ENCODE measurements around the gene NOS2.

Gene NOS2

GRCh38 chr17:27778183-27778582, 22.1 kb downstream of the NOS2 start:
- H3K4me3 ChIP-seq (ENCODE audit: low read length), result no peak overlapping the region
- no peaks in the 10 kb centered on the region for H3K4me1 ChIP-seq (ENCODE audit: control insufficient read depth, low read length)
- no peaks in the 10 kb centered on the region for H3F3A ChIP-seq (ENCODE audit: control insufficient read depth, insufficient read depth)
- no peak overlapping the region for H3K4me2 ChIP-seq (ENCODE audit: low read length)
- no peaks in the 10 kb centered on the region for H4K20me1 ChIP-seq (ENCODE audit: control insufficient read depth, insufficient read depth, low read depth, low read length)
- TF ChIP-seq CTCF (IDR thresholded peaks at IDR 0.05; ENCODE audit: low read depth, low read length, poor library complexity, severe bottlenecking) (no peak), EZH2phosphoT487 (IDR thresholded peaks at IDR 0.05; ENCODE audit: borderline replicate concordance, low read length) (no peak)
- no peaks in the 10 kb centered on the region for H3K9me3 ChIP-seq (ENCODE audit: control insufficient read depth, insufficient read depth, low read length)
- H3K36me3 ChIP-seq (ENCODE audit: control insufficient read depth, low read length), result no peaks in the 10 kb centered on the region
- H3K9me2 ChIP-seq (replicated peaks; ENCODE audit: control insufficient read depth, low read length), result no peaks in the 10 kb centered on the region
- no peak overlapping the region for H3K27ac ChIP-seq (ENCODE audit: low read depth, low read length)
- H3K27me3 ChIP-seq (ENCODE audit: control insufficient read depth, low read length), result no peaks in the 10 kb centered on the region
- no peaks in the 10 kb centered on the region for H3K79me2 ChIP-seq (ENCODE audit: control insufficient read depth, low read length)

DNA sequence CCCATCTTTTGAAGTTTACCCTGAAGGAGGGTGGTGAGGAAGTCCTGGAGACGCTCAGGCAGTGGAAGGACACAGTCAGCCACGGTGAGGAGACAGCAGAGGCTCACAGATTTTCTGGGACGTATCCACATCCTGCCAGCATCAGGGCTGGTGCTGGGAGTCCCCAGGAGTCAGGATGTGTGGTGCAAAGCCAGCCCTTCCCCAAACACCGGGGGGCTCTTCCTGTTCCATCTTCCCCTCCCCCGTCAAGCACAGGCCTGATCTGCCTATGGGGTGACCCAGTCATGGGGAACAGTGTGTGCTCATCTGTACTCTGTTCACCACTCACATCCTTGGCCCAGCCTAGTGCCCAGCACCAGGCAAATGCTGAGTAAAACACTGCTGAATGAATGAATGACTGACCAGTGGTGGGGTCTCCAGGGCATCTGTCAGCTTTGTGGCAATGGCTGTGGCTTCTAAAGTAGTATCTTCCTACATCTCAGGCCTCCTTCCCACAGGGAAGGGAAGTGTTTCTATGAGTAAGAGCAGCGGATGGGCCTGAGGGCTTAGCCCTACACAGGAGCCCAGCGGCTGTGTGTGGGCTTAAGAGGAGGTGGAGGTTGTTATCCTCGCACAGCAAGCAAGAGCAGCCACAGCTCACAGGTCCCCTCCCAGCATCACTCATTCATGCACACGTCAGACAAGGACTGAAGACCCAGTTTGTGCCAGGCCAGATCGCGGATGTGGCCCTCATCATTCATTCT, 23.3 kb downstream of the NOS2 start:
- Histone ChIP-seq H3K27ac (ENCODE audit: low read depth, low read length) (no peak overlapping the region), H3K9me3 (ENCODE audit: control insufficient read depth, insufficient read depth, low read length) (no peaks in the 10 kb centered on the region), H3K79me2 (ENCODE audit: control insufficient read depth, low read length) (no peaks in the 10 kb centered on the region), H3K36me3 (ENCODE audit: control insufficient read depth, low read length) (no peaks in the 10 kb centered on the region), H3F3A (ENCODE audit: control insufficient read depth, insufficient read depth) (no peaks in the 10 kb centered on the region), H3K27me3 (ENCODE audit: control insufficient read depth, low read length) (no peaks in the 10 kb centered on the region), H3K9me2 (replicated peaks; ENCODE audit: control insufficient read depth, low read length) (no peaks in the 10 kb centered on the region), H3K4me3 (ENCODE audit: low read length) (no peak overlapping the region), H4K20me1 (ENCODE audit: control insufficient read depth, insufficient read depth, low read depth, low read length) (no peaks in the 10 kb centered on the region), H3K4me1 (ENCODE audit: control insufficient read depth, low read length) (no peaks in the 10 kb centered on the region), H3K4me2 (ENCODE audit: low read length) (no peak overlapping the region)
- TF ChIP-seq CTCF (IDR thresholded peaks at IDR 0.05; ENCODE audit: low read depth, low read length, poor library complexity, severe bottlenecking) (no peak), EZH2phosphoT487 (IDR thresholded peaks at IDR 0.05; ENCODE audit: borderline replicate concordance, low read length) (no peak)

DNA sequence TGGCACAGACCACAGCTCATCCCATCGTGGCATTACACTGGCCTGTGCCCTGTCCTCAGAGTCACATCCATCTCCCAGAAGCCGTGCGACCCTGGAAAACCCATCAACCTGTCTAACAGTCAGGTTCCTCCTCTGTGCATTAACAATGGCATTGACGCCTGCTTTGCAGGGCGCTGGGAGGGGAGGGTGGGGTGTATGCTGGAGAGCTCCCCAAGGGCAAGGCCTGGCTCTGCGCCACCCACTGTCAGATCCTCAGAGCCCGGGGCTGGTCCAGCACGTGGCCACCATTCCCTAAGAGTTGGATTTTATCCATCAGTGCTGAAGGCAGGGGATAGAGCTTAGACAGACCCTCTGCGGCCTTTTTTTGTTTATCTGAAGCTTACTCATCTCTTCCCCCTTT, 28.7 kb downstream of the NOS2 start:
- Histone ChIP-seq H3K9me3 (ENCODE audit: control insufficient read depth, insufficient read depth, low read length) (no peaks in the 10 kb centered on the region), H3K4me1 (ENCODE audit: control insufficient read depth, low read length) (no peaks in the 10 kb centered on the region), H3K9me2 (replicated peaks; ENCODE audit: control insufficient read depth, low read length) (no peaks in the 10 kb centered on the region), H3K4me2 (ENCODE audit: low read length) (no peak overlapping the region), H3K36me3 (ENCODE audit: control insufficient read depth, low read length) (no peaks in the 10 kb centered on the region), H3K4me3 (ENCODE audit: low read length) (no peak overlapping the region), H3K79me2 (ENCODE audit: control insufficient read depth, low read length) (no peaks in the 10 kb centered on the region), H4K20me1 (ENCODE audit: control insufficient read depth, insufficient read depth, low read depth, low read length) (no peaks in the 10 kb centered on the region), H3F3A (ENCODE audit: control insufficient read depth, insufficient read depth) (no peaks in the 10 kb centered on the region), H3K27ac (ENCODE audit: low read depth, low read length) (no peak overlapping the region), H3K27me3 (ENCODE audit: control insufficient read depth, low read length) (no peaks in the 10 kb centered on the region)
- TF ChIP-seq EZH2phosphoT487 (IDR thresholded peaks at IDR 0.05; ENCODE audit: borderline replicate concordance, low read length) (no peak), CTCF (IDR thresholded peaks at IDR 0.05; ENCODE audit: low read depth, low read length, poor library complexity, severe bottlenecking) (no peak)
